Right renal pelvis (tissue), 4 donors: ENCODE results near the gene AKR7A2. TPM values are rescaled to one million over a fixed set of nuclear protein-coding genes. Genes with fewer than 3 reads are reported as not detected.

Experiments used
- DNase-seq, 4 donors: peaks; one replicate each; pipeline ENCODE4 v3.0.0-alpha.2; 2013; ENCODE audit warnings: low read depth in 4 of 4, low spot score in 3 of 4, missing footprints in 1 of 4
- polyA plus RNA-seq, 4 donors: library from polyadenylated mRNA; unstranded; fragments of 120-200 nt; gene quantifications; one replicate each; pipeline ENCODE4 v1.2.1, GENCODE V29; 2013; ENCODE audit not compliant: insufficient read length in 4 of 4

AKR7A2 gene
- polyA plus RNA-seq, 4 donors, result 80.6 to 103 (median 85.7) TPM

DNA sequence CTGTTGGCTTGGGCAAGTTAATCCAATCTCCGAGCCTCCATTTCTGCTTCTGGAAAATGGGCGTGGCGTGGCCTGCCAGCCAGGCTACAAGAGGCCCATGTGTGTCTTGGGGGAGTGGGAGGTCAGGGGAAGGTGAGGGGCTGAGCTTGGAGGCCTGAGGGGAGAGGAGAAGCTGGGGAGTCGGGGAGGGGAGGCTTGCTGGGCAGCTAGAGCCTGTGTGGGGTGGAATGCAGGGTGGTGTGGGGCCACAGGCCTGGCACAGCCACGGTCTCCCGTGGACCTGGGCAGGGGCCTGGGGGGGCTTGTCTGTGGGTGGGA lies 14.8 kb upstream of the AKR7A2 start:
- DNase-seq, result no peak

DNA sequence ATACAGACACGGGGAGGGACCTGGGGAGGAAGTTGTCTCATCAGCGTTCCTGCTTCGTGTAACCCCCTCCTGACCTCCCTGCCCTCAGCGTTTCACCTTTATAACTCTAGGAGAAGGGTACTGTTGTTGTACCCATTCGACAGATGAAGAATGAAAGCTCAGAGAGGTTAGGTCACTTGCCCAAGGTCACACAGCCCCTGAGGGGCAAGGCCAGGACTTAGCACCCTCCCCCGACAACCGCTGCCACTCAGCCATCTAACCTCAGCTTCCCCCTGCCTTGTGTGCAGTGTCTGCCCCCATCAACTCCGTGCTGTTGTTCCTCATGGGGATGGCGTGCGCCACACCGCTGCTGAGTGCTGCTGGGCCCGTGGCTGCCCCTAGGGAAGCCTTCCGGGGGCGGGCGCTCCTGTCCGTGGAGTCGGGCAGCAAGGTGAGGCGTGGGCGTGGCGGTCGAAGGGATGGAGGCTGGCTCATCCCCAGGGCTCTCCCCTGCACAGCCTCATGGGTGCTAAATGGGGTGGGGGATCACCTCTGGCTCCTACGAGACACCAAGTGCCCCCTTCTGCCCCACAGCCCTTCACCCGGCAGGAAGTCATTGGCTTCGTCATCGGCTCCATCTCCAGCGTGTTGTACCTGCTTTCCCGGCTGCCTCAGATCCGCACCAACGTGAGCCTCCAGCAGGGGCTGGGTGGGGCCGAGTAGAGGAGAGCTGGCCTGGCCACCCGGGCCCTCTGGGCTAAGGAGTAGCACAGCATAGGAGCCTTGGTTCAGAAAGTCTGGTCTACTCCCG lies 14.2 kb upstream of the AKR7A2 start:
- no peak for DNase-seq

DNA sequence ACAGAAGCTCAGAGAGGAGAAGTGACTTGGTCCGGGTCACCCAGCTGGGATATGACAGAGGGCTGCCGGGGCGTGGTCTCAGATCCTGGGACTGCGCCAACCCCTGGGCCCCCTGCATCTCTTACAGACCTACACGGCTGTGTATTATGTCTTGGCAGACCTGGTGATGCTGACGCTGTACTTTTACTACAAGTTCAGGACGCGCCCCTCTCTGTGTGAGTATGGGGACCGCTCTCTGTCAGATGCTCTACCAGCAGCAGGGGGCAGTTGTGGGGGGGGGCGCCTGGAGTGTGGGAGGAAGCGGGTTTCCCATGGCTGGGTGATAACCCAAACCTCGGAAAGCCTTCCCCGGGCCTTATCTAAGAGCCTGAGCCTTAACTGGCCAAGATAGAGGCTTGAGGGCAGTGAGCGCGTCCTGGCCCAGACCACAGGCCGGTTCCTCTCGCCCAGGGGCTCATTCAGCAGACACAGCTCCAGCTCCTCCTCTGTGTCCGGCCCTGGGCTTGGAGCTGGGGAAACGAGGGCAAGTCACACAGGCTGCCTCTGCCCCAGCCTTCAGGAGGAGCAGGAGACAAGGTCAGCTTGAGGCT lies 13.5 kb upstream of the AKR7A2 start:
- DNase-seq, result no peak

DNA sequence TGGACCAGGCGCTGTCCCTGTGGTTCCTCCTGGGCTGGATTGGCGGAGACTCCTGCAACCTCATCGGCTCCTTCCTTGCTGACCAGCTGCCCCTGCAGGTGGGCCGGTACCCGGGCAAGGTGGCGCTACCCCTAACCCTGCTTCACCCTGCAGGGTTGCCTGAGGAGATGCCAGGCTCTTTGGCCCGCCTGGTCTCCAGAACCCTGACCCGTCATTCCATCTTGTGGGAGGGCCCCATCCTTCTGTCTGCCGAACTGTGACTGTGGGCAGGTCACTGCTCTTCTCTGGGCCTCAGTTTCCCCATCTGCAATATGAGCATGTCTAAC lies 12.7 kb upstream of the AKR7A2 start:
- DNase-seq, result no peak

DNA sequence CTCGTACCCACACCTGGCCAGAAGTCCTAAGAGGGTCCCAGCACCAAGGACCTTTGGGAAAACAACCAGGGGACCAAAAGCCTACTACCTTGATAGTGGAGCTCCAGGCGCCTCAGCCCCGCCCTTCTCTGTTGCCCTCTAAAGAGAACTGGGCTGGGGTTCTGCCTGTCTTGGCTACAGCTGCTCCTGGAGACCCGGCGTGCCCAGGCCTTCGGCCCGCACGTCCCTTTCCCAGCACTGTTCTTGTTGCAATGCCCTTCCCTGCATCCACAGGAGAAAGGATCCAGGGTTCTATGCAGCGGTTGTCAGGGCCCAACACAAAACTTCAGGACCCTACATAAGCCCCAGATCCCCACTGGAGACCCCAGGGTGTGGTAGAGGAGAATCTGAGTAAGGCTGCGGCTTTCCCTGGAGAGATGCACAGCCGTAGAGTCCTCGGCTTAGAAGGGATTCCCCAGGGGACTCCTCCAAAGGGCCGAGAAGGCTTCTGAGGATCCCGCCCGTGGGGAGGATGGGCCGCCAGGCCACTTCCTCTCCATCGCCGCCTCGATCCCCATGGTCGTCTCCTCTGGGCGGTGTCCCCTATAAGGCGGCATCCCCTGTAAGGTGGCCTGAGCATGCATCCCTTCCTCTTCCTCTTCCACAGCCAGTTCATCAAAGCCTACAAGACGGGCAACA lies 12.2 kb upstream of the AKR7A2 start:
- no peak for DNase-seq

DNA sequence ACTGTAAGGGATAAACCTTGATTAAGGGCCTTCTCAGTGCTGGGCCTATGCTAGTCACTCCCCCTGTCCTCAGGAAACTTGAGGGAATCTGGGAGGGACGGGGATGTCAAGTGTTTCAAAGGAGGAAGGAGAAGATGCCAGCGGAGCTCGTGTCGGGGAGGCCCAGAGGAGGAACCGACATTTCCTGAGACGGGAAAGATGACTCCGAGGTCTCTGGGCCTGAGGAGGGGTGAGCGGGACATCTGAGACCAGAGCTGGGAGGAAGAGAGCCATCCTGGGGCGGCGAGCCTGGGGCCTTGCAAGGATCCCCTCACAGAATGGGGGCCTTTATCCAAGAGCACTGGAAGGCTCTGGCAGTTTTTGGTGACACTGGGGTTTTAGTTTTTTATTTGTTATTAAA lies 10.5 kb upstream of the AKR7A2 start:
- DNase-seq, result no peak

DNA sequence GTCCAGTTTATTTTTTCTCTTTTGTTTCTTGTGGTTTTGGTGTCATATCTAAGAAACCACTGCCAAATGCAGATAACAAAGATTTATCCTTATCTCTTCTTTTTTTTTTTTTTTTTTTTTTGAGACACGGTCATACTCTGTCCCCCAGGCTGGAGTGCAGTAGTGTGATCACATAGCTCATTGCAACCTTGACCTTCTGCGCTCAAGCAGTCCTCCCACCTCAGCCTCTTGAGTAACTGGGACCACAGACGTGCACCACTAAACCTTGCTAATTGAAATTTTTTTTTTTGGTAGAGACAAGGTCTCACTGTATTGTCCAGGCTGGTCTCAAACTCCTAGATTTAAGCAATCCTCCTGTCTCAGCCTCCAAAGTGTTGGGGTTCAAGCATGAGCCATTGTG lies 9.1 kb upstream of the AKR7A2 start:
- DNase-seq, result no peak

DNA sequence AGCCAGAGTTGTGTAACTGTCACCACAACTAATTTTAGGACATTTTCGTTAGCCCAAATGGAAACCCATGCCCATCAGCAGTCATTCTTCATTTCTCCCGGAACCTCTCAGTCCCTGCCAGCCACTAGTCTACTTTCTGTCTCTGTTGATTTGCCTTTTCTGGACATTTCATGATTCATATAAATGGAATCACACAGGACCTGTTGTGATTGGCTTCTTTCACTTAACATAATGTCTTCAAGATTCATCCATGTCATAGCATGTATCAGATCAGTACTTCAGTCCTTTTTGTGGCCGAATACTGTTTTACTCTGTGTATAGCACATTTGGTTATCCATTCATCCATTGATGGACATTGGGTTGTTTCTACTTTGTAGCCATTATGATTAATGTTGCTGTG lies 7.3 kb upstream of the AKR7A2 start:
- no peak for DNase-seq

DNA sequence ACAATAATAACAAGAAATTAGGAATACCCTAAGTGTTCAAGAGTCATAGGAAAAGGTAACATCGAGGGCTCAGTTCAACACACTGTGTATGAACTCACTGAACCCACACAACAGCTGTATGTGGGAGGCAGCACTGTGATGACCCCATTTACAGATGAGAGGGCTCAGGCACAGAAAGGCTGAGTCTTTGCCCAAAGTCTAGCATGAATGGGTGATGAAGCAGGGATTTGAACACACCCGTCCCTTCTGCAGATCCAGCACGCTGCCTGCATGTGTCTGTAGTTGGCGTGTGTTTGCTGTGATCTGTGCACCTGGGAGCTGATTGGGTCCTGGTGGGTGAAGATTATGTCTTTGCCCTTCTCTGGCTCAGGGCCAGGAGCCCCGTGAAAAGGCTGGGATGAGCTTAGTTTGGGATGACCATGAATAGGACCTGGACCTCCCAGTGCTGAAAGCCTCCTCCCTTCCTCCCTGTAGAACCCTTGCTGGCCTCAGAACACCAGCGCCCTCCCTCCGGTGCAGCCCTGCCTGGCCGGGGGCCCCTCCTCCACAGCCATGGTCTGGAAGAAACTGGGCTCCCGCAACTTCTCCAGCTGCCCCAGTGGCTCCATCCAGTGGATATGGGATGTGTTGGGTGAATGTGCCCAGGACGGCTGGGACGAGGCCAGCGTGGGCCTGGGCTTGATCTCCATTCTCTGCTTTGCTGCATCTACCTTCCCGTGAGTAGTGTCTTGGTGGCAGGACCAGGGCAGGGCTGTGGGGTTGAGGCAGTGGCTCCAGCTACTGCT lies 5.4 kb upstream of the AKR7A2 start:
- no peak for DNase-seq

DNA sequence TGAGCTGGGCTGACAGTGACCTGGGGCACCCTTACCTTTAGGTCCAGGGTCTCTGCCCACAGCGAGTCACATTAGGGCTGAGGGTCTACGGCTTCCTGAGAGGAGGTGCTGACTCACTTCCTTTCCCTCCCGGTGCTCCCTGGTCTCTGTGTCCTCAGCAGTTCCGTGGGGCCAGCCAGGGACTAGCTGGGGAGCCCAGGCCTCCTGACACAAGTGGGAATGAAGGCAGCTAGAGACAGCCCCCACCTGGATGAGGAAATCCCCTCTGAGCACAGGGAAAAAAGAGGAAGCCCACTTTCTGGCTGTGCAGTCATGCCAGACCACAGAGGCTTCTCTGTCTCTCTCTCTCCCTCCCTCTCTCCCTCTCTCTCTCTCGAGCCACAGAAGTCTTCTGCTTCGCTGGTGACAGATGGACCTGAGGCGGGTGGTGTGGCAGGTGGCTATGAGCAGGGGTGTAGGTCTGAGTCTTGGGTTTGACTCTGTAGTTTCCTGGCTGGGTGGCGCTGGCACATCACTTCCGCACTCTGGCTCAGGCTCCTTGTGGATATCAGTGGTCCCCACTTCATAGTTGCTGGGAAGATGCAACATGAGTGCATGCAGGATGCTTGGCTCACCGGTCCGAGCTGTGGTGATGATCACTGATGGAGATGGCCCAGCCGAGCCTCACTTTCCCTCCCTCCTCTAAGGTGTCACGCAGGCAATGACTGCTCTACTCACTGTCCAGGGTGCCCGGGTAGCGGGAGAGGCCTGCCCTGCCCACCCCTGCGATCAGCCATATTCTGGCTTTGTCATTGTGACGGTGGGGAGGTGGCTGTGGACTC lies 3.6 kb upstream of the AKR7A2 start:
- no peak for DNase-seq

DNA sequence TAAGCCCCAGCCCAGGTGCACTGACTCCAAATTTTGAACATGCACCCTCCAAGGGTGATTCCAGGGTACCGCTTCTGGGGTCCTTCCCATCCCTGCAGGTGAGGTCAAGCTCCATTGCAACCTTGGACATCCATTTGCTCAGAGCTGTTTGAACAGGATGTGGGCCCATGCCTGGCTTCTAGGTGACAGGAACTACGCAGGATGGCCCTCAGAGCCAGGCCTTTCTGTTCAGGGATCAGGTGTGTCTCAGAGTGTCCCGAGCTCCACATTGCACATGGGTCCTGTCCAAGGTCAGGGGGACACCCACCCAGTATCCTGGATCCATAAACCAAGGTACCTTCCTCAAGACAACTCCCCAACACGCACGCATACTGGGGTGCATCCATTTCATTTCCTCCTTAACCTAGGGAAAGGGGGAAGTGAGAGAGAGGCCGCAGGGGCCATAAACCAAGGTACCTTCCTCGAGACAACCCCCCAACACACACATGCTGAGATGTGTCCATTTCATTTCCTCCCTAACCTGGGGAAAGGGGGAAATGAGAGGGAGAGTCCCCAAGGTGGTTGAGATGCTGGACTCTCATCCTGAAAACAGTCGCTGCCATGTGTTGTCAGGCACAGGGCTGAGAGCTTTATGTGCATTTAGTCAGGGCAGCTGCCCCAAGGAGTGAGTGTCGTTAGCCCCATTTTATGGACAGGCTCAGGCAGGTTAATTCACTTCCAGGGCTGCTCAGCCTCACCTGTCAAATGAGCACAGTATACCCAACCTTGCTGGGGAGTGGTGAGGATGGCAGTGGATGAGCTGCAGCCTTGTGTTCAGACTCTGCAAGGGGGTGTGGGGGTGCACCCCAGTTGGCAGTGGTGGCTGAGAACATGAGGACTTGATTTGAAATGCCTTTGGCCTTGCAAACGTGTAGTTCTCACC lies 2.3 kb upstream of the AKR7A2 start:
- DNase-seq, result no peak

DNA sequence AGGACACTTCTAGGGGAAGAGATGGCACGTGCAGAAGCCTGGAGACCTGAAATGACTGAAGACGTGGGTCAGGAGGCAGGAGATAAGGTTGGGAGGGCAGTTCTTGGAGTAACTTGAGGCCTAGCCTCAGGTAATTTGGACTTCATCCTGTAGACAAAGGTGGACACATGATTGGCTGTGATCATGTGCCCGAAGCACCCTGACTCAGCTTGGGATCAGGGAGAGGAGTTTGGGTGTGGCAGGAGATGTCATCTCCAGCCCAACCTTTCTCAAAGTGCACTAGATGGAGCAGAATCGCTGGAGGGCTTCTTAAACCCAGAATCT lies 1.7 kb upstream of the AKR7A2 start:
- no peak for DNase-seq

DNA sequence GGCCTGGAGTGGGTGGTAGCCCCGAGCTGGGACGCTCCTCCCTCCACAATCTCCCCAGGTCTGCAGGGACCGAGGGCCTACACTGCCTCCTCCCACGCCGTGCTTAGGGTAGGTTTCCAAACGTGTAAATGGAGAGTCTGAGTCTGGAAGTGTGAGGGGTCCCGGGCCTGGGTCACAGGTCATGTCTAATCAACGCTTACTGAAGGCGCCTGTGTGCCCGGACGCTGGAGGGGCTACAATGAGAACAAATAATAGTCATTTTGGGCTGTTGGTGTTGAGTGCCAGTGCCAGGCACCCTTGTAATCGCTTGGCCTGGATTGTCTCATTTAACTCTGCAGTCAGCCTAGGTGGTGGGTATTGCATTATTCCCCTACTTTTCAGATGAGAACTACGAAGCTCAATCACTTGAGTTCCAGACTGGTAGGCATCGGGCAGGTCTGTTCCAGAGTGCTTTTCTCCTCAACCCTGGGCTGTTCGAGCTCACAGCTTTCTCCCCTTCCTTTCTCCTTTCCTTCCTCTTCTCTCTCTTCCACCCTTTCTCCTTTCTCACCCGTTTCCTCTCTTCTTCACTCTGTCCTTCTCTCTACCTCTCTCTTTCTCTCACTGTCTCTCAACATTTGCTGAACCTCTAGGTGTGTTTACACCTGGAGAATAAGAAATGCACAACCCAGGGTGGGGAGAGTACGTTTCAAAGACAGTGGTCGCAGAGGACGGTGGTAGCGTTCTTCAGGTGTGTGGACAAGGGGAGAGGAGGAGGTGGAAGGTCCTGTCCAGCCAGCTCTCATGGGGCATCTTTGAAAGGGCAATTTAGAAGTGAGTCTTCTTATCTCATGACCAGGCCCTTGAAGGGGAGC lies 1.1 kb upstream of the AKR7A2 start:
- DNase-seq, result no peak

DNA sequence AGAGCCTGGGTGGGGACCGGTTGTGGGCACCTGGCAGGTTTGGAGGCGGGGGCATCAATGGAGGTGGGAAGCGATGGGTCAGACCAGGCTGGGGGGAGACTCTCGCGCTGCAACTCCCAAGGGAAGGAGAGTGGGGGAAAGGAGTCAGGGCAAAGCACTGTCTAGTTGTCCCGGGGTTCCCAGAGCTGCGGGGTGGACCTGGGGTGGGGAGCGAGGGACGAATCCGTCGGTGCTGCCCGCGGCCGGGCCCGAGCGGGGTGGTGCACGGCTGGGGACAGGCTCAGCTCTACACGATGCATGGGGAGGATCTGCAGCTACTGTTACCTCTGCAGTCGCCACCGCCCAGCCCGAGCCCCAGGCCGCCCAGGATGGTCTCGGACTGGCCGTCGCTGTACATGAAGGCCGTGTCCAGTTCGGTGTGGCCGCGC lies 427 bp downstream of the AKR7A2 start:
- DNase-seq, result no peak

DNA sequence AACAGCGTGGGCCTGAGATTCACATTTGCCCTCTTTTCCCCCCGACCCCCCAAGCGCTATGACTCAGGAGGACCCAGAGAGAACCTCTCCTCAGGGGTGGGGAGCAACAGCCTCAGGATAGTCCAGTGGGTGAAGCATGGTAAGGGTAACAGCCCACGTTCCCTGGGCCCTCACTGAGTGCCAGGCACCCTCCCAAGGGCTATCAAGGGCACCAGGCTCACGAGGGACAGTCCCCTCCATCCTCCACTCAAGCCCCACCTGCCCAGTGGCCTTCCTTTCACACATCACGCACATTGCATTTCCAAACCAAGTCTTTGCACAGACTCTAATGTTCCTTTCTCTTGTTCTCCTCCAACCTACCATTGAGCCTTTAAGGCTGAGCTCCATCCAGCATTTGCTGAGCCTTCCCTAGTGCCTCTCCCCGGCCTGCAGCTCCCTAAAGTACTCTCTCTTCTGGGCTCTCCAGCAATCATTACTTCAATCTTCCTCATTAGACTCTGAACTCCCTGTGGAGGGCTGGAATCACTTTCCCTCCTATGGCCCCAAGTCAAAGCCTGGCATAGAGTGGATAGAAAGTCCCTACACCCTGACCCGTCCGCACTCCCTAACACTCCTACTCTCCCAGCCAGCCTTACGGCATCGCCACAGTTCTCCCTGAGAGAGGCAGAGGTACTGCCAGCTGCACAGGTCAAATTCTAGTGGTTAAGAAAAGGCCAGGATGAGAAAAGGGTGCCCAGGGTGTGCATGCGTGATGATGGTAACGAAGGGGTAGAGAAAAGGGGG lies 1.0 kb downstream of the AKR7A2 start:
- DNase-seq, result no peak

DNA sequence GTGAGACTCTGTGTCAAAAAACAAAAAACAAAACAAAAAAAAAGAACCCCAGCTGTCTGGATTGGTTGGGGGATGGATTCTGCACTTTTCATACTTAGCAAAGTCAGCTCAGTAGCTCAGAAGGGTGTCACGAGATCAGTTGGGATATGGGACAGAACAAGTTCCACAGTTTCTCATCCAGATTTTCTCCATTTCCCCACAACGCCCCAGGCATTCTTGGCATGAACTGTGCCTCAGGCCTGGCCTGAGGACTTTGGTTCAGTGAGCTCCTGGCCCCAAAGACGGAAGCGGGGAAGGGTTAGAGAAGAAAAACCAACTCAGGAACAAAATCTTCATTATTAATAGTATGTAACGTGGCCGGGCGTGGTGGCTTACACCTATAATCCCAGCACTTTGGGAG lies 1.9 kb downstream of the AKR7A2 start:
- no peak for DNase-seq

DNA sequence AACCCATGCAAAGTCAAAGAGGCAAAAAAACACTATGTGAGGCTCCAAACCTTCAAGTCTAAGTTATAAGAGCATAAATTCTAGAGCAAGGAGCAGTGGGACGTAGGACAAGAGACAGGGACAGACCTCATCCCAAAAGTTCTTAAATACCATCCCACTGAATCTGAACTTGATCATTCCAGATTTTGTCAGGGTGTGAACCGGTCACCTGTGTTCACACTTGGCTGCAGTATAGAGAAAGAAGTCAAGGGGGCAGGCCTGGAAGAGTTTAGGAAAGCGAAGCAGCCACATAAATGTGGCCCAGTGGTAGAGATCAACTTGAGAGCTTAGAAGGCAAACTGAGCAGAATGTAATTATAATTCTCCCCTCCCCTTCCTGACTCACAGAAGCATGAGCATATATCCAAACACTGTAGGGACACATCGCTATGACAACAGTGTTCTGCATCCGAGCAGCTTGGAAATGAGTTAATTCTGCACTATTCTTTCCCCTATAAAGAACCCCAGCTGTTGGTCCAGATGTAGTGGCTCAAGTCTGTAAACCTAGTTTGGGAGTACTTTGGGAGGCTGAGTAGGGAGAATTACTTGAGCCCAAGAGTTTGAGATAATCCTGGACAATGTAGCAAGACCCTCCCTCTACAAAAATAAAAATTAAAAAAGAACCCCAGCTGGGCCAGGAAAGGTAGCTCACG lies 2.7 kb downstream of the AKR7A2 start:
- no peak for DNase-seq
